K562 (cell line): Measurements from ENCODE around the gene ZNF792. TPM values are rescaled to one million over a fixed set of nuclear protein-coding genes. Genes with fewer than 3 reads are reported as not detected.

Experiments
- ATF1 ChIP-seq, 2 experiments: fragments of 450-650 bp in 1 of 2; IDR thresholded peaks; 2 replicates each; pipeline ENCODE4 v1.6.1; 2016; ENCODE audit warnings: missing compliant biosample characterization in 1 of 2, missing genetic modification characterization in 1 of 2
- DMBX1 ChIP-seq: fragments of 250-450 bp; sonication (Bioruptor Pico); IDR thresholded peaks from 2 replicates; pipeline ENCODE4 v1.8.0; 2022; ENCODE audit warnings: inconsistent platforms, mild to moderate bottlenecking, moderate library complexity, borderline replicate concordance
- E2F1 ChIP-seq: sonication (generic); formaldehyde crosslinking; IDR thresholded peaks from 2 replicates; pipeline ENCODE4 v1.8.1; 2023; ENCODE audit warnings: mild to moderate bottlenecking, missing genetic modification reagents, moderate library complexity
- FOXK2 ChIP-seq, 2 experiments: fragments of 450-650 bp; IDR thresholded peaks in 1 of 2; conservative IDR thresholded peaks in 1 of 2; 2 replicates each; pipeline ENCODE4 v1.6.1; 2016; ENCODE audit warnings: low read depth in 2 of 2, mild to moderate bottlenecking in 1 of 2
- GMEB1 ChIP-seq: fragments of 250-450 bp; sonication (Bioruptor Pico); IDR thresholded peaks from 2 replicates; pipeline ENCODE4 v1.4.0; 2020; ENCODE audit warnings: mild to moderate bottlenecking
- MYC ChIP-seq, 2 experiments: fragments of 250-450 bp in 1 of 2; sonication (Bioruptor Pico) in 1 of 2; IDR thresholded peaks; 2 replicates each; pipeline versions ENCODE4 v1.5.1 to v1.6.1; 2012 to 2021; ENCODE audit warnings: low read depth in 2 of 2, borderline replicate concordance in 1 of 2, improper control_type of control experiment in 1 of 2, low read length in 1 of 2, mild to moderate bottlenecking in 1 of 2, moderate library complexity in 1 of 2
- NR4A1 ChIP-seq, 2 experiments: fragments of 250-450 bp in 1 of 2; fragments of 450-650 bp in 1 of 2; sonication (Bioruptor Pico) in 1 of 2; IDR thresholded peaks; 2 replicates each; pipeline versions ENCODE4 v1.4.0 to v1.6.1; 2016 to 2020; ENCODE audit warnings: mild to moderate bottlenecking in 2 of 2, missing compliant biosample characterization in 1 of 2, missing genetic modification characterization in 1 of 2, moderate library complexity in 1 of 2
- PKNOX1 ChIP-seq: fragments of 450-650 bp; IDR thresholded peaks from 2 replicates; pipeline ENCODE4 v1.6.1; 2016
- RBBP5 ChIP-seq: fragments of 200-600 bp; sonication (generic); IDR thresholded peaks from 2 replicates; pipeline ENCODE4 v1.6.1; 2012; ENCODE audit warnings: borderline replicate concordance, mild to moderate bottlenecking, low read length, control low read depth, inconsistent platforms; ENCODE audit not compliant: insufficient read depth, poor library complexity, severe bottlenecking
- RBM22 ChIP-seq: fragments of 200-400 bp; formaldehyde crosslinking; IDR thresholded peaks from 2 replicates; pipeline ENCODE4 v1.6.1; 2018; ENCODE audit warnings: low read length, low read depth; ENCODE audit not compliant: poor library complexity, severe bottlenecking
- SAP30 ChIP-seq: fragments of 200-600 bp; sonication (generic); IDR thresholded peaks from 2 replicates; pipeline ENCODE4 v1.6.1; 2012; ENCODE audit warnings: borderline replicate concordance, low read depth, mild to moderate bottlenecking, moderate library complexity, low read length, control low read depth, inconsistent platforms; ENCODE audit not compliant: insufficient read depth, poor library complexity, severe bottlenecking
- TCF7L2 ChIP-seq: fragments of 150-350 bp; IDR thresholded peaks from 2 replicates; pipeline ENCODE4 v1.6.1; 2016; ENCODE audit warnings: low read depth, mild to moderate bottlenecking, low read length, moderate library complexity
- TRIM25 ChIP-seq: fragments of 450-650 bp; IDR thresholded peaks from 2 replicates; pipeline ENCODE4 v1.7.0; 2016; ENCODE audit warnings: borderline replicate concordance
- ZBTB7A ChIP-seq: IDR thresholded peaks from 2 replicates; pipeline ENCODE4 v1.6.1; 2011; ENCODE audit warnings: low read depth, mild to moderate bottlenecking, low read length, moderate library complexity, borderline replicate concordance; ENCODE audit not compliant: control insufficient read depth
- ZFX ChIP-seq: sonication (generic); formaldehyde crosslinking; IDR thresholded peaks from 2 replicates; pipeline ENCODE4 v1.8.0; 2022; ENCODE audit warnings: mild to moderate bottlenecking, missing genetic modification reagents, moderate library complexity
- ZKSCAN8 ChIP-seq: fragments of 200-800 bp; sonication (Bioruptor generic); IDR thresholded peaks from 2 replicates; pipeline ENCODE4 v1.6.1; 2016; ENCODE audit warnings: missing genetic modification characterization, missing compliant biosample characterization
- ZNF212 ChIP-seq: fragments of 450-650 bp; formaldehyde crosslinking; IDR thresholded peaks from 2 replicates; pipeline ENCODE4 v1.4.0; 2020; ENCODE audit warnings: mild to moderate bottlenecking
- ZNF354B ChIP-seq: fragments of 250-450 bp; sonication (Bioruptor Pico); IDR thresholded peaks from 2 replicates; pipeline ENCODE4 v1.4.0; 2020
- ZNF79 ChIP-seq: fragments of 250-450 bp; sonication (Bioruptor Pico); IDR thresholded peaks from 2 replicates; pipeline ENCODE4 v1.4.0; 2020; ENCODE audit warnings: low read depth, mild to moderate bottlenecking, moderate library complexity
- polyA plus RNA-seq, 8 experiments: library from polyadenylated mRNA; depleted of rRNA in 4 of 8; stranded (reverse) in 5 of 8; unstranded in 3 of 8; fragments of >200 nt; fragmentation: Nextera tagmentation in 2 of 8; fragmentation: Illumina TruSeq in 1 of 8; extraction: Ambion mirVana in 2 of 8; extraction: Trizol in 1 of 8; gene quantifications; 2 replicates each; pipeline versions ENCODE4 v1.2.1 to v1.2.3, GENCODE V29; 2011 to 2014; ENCODE audit warnings: inconsistent platforms in 1 of 8, missing spikeins in 1 of 8
- total RNA-seq, 7 experiments: library from RNA; depleted of rRNA in 6 of 7; stranded (reverse); fragments of >200 nt in 6 of 7; fragmentation: Illumina TruSeq in 2 of 7; extraction: Trizol in 2 of 7; gene quantifications; 2 replicates each; pipeline versions ENCODE4 v1.2.1 to v1.2.3, GENCODE V29; 2011 to 2021; ENCODE audit warnings: low replicate concordance in 1 of 7

ZNF792 gene
- total and polyA plus RNA-seq, 9 of the 15 experiments (the other 6 are each of a cell fraction or from before 2014, with no cell fraction given): 3.3 to 16.5 (median 10.4) TPM

GRCh38 chr19:35000647-35001501, 36.8 kb upstream of the ZNF792 start (continued):
- no peak for TF ChIP-seq E2F1 (CRISPR knock-in tag)
- no peak for TF ChIP-seq FOXK2 (conservative IDR thresholded peaks at IDR 0.05 in 1 of 2, IDR thresholded peaks at IDR 0.05 in 1 of 2; ENCODE audit: low read depth in 2 of 2)
- no peak for TF ChIP-seq TCF7L2
- no peak for TF ChIP-seq PKNOX1
- TF ChIP-seq ZNF354B (CRISPR knock-in tag): no peak
- no peak for TF ChIP-seq DMBX1
- TF ChIP-seq ZBTB7A: peak; percentile 57
- TF ChIP-seq ATF1 (CRISPR knock-in tag; IDR thresholded peaks at IDR 0.05): no peak
- 0 out of 2 replicates have a peak, but pooled peaks have one; percentile 13 for TF ChIP-seq ATF1 (tag; IDR thresholded peaks at IDR 0.05)
- TF ChIP-seq TRIM25: no peak
- no peak for TF ChIP-seq NR4A1 (CRISPR knock-in tag; IDR thresholded peaks at IDR 0.05)
- no peak for TF ChIP-seq NR4A1 (tag; IDR thresholded peaks at IDR 0.05)
- TF ChIP-seq MYC (IDR thresholded peaks at IDR 0.05; ENCODE audit: low read depth, low read length): peak; percentile 83
- peak; percentile 37; the same call in 1 of the 2 replicates for TF ChIP-seq MYC (CRISPR knock-in tag; IDR thresholded peaks at IDR 0.05; ENCODE audit: borderline replicate concordance, low read depth)
- no peak for TF ChIP-seq ZNF212
- no peak for TF ChIP-seq RBM22
- TF ChIP-seq GMEB1 (CRISPR knock-in tag): no peak
- no peak; the same call in 1 of the 2 replicates for TF ChIP-seq ZFX (CRISPR knock-in tag)
- TF ChIP-seq ZNF79 (CRISPR knock-in tag): no peak
- no peak for TF ChIP-seq ZKSCAN8 (CRISPR knock-in tag)
- peak; percentile 39 for TF ChIP-seq RBBP5
- peak; percentile 37 for TF ChIP-seq SAP30
